Gastrocnemius medialis (tissue), 4 donors: ENCODE measurements around the gene ZC3H18.

ENCODE experiments used
- CTCF ChIP-seq, 5 experiments: fragments of 450-650 bp in 3 of 5; fragments of 200-600 bp in 2 of 5; sonication (generic) in 2 of 5; IDR thresholded peaks in 4 of 5; conservative IDR thresholded peaks in 1 of 5; 1 replicate in 4 of 5; 2 replicates in 1 of 5; pipeline ENCODE4 v1.5.1; 2016 to 2019; ENCODE audit warnings: antibody characterized with exemption in 5 of 5, mild to moderate bottlenecking in 3 of 5, moderate library complexity in 3 of 5
- POLR2A ChIP-seq, 2 donors: fragments of 450-650 bp; IDR thresholded peaks; one replicate each; pipeline ENCODE4 v1.6.1; 2017; ENCODE audit warnings: antibody characterized with exemption in 2 of 2, mild to moderate bottlenecking in 2 of 2, moderate library complexity in 2 of 2

GRCh38 chr16:88661468-88661867 lies 91.3 kb downstream of the ZC3H18 start:
- no peak for TF ChIP-seq CTCF (IDR thresholded peaks at IDR 0.05 in 4 of 5, conservative IDR thresholded peaks at IDR 0.05 in 1 of 5)
- no peak for TF ChIP-seq POLR2A (IDR thresholded peaks at IDR 0.05)
